KMS-11 (cell line): Measurements from ENCODE around the gene SKAP2.

ENCODE experiments used
- H2AFZ ChIP-seq: fragments of 200-600 bp; sonication (generic); 2 replicates; pipeline ENCODE4 v1.6.1; 2016; ENCODE audit warnings: antibody characterized with exemption, mixed run types, low read depth
- H3K27ac ChIP-seq: fragments of 200-600 bp; sonication (generic); 2 replicates; pipeline ENCODE4 v1.6.1; 2016; ENCODE audit warnings: mild to moderate bottlenecking, mixed run types
- H3K27me3 ChIP-seq: fragments of 200-600 bp; sonication (generic); 2 replicates; pipeline ENCODE4 v1.6.1; 2017; ENCODE audit warnings: mild to moderate bottlenecking, low read depth, mixed run types, moderate library complexity; ENCODE audit not compliant: insufficient read depth
- H3K36me3 ChIP-seq: fragments of 200-600 bp; sonication (generic); 2 replicates; pipeline ENCODE4 v1.6.1; 2017; ENCODE audit warnings: mild to moderate bottlenecking, mixed run types; ENCODE audit not compliant: insufficient read depth
- H3K4me1 ChIP-seq: fragments of 200-600 bp; sonication (generic); 2 replicates; pipeline ENCODE4 v1.6.1; 2016; ENCODE audit warnings: mild to moderate bottlenecking, low read depth, mixed run types; ENCODE audit not compliant: poor library complexity, severe bottlenecking
- H3K4me2 ChIP-seq: fragments of 200-600 bp; sonication (generic); 2 replicates; pipeline ENCODE4 v1.7.0; 2016; ENCODE audit warnings: mild to moderate bottlenecking, mixed run types
- H3K4me3 ChIP-seq: fragments of 200-600 bp; sonication (generic); IDR thresholded peaks from 2 replicates; pipeline ENCODE4 v1.6.1; 2017; ENCODE audit warnings: low read depth, low read length, mixed read lengths; ENCODE audit not compliant: insufficient read depth
- H3K79me2 ChIP-seq: fragments of 200-600 bp; sonication (generic); 2 replicates; pipeline ENCODE4 v1.6.1; 2016; ENCODE audit warnings: low read depth, mixed run types; ENCODE audit not compliant: insufficient read depth
- H3K9ac ChIP-seq: fragments of 200-600 bp; sonication (generic); 2 replicates; pipeline ENCODE4 v1.6.1; 2016; ENCODE audit warnings: mild to moderate bottlenecking, mixed run types
- H4K20me1 ChIP-seq: fragments of 200-600 bp; sonication (generic); 2 replicates; pipeline ENCODE4 v1.6.1; 2016; ENCODE audit warnings: mild to moderate bottlenecking, mixed run types; ENCODE audit not compliant: insufficient read depth
- CTCF ChIP-seq: fragments of 200-600 bp; sonication (generic); conservative IDR thresholded peaks from 2 replicates; pipeline ENCODE4 v1.6.1; 2017; ENCODE audit warnings: low read depth, mild to moderate bottlenecking, antibody characterized with exemption, low read length, moderate library complexity, mixed read lengths

The SKAP2 gene

DNA sequence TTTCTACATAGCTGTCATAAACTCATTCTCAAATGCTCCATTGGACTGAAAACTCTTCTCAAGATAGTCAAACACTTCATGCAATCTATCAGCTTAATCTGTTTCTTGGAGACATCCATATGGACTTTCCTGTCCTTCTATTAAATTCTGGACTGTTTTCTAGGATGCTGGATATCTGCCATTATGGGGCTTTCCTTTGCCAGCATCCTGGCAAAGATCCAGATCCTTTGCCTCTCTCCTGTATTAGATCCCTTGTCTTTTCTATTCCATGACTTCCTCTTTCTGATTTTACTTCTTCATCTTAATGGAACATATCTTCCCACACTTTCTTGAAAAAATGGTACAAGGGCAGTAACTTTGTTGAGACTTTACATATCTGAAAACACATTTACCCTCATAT, 35.9 kb upstream of the SKAP2 start:
- no peaks in the 10 kb centered on the region for H3K27me3 ChIP-seq
- H3K9ac ChIP-seq = no peak overlapping the region
- no peak overlapping the region for H2AFZ ChIP-seq
- H4K20me1 ChIP-seq = no peaks in the 10 kb centered on the region
- no peaks in the 10 kb centered on the region for H3K4me1 ChIP-seq
- H3K4me2 ChIP-seq = no peak overlapping the region
- H3K36me3 ChIP-seq = no peaks in the 10 kb centered on the region
- no peak overlapping the region for H3K4me3 ChIP-seq
- H3K79me2 ChIP-seq = no peaks in the 10 kb centered on the region
- H3K27ac ChIP-seq = no peak overlapping the region
- TF ChIP-seq CTCF = no peak

- H4K20me1 ChIP-seq = no peaks in the 10 kb centered on the region
- H3K4me2 ChIP-seq = no peak overlapping the region
- no peak for TF ChIP-seq CTCF
These were observed 35.1 kb upstream of the SKAP2 start for GRCh38 chr7:26899519-26899918.

GRCh38 chr7:26898891-26899290, 34.5 kb upstream of the SKAP2 start:
- Histone ChIP-seq H2AFZ (no peak overlapping the region), H4K20me1 (no peaks in the 10 kb centered on the region), H3K27ac (no peak overlapping the region), H3K9ac (no peak overlapping the region), H3K79me2 (no peaks in the 10 kb centered on the region), H3K27me3 (no peaks in the 10 kb centered on the region), H3K36me3 (no peaks in the 10 kb centered on the region), H3K4me3 (no peak overlapping the region), H3K4me2 (no peak overlapping the region), H3K4me1 (no peaks in the 10 kb centered on the region)
- TF ChIP-seq CTCF = no peak

More at GRCh38 chr7:26899519-26899918, 35.1 kb upstream of the SKAP2 start:
- no peak overlapping the region for H2AFZ ChIP-seq
- no peaks in the 10 kb centered on the region for H3K79me2 ChIP-seq
- no peak overlapping the region for H3K27ac ChIP-seq
- H3K9ac ChIP-seq = no peak overlapping the region
- no peaks in the 10 kb centered on the region for H3K36me3 ChIP-seq
- no peaks in the 10 kb centered on the region for H3K27me3 ChIP-seq
- H3K4me1 ChIP-seq = no peaks in the 10 kb centered on the region
- no peak overlapping the region for H3K4me3 ChIP-seq

- Histone ChIP-seq H2AFZ (no peak overlapping the region), H3K4me2 (no peak overlapping the region), H3K4me3 (no peak overlapping the region), H3K27me3 (no peaks in the 10 kb centered on the region), H3K79me2 (no peaks in the 10 kb centered on the region), H3K36me3 (no peaks in the 10 kb centered on the region), H3K9ac (no peak overlapping the region), H3K4me1 (no peaks in the 10 kb centered on the region), H4K20me1 (no peaks in the 10 kb centered on the region), H3K27ac (no peak overlapping the region)
- no peak for TF ChIP-seq CTCF
These were observed 33.5 kb upstream of the SKAP2 start for GRCh38 chr7:26897928-26898327.
